H1 (cell line): Measurements from ENCODE around the gene TEAD1. TPM values are rescaled to one million over a fixed set of nuclear protein-coding genes. Genes with fewer than 3 reads are reported as not detected.

Experiments used
- polyA plus RNA-seq, 7 experiments: library from polyadenylated mRNA; depleted of rRNA in 3 of 7; stranded (reverse) in 5 of 7; unstranded in 2 of 7; fragments of >200 nt in 5 of 7; fragments of 200-250 nt in 2 of 7; gene quantifications; 1 replicate in 5 of 7; 2 replicates in 1 of 7; 4 replicates in 1 of 7; pipeline versions ENCODE4 v1.2.1 to v1.2.3, GENCODE V29; 2011 to 2013; ENCODE audit warnings: missing spikeins in 2 of 7, mixed read lengths in 2 of 7
- small RNA-seq: library from polyadenylated mRNA; stranded (forward); fragments of <200 nt; extraction: miRNeasy Mini kit (QIAGEN cat#:217004); gene quantifications from one replicate; pipeline ENCODE3, GENCODE V24; 2013; ENCODE audit not compliant: insufficient read depth
- total RNA-seq: library from RNA; stranded (reverse); fragmentation: NEBNext Ultra II Directional; extraction: Animal tissue kit (Norgen Biotek cat#: 25700); gene quantifications from 2 replicates; pipeline ENCODE4 v1.2.1, GENCODE V29; 2021

The TEAD1 gene
- total and polyA plus RNA-seq, 2 of the 8 experiments (the other 6 are each of a cell fraction or from before 2014, with no cell fraction given): 15.6 to 67.4 TPM

Small RNA genes lying within 50 kb of the gene (small RNA-seq; reads per million reads assigned to genes)
- gene RF00424: not detected
